Ureter (tissue), 1 donor: ENCODE data around the gene ANGEL2. TPM values are rescaled to one million over a fixed set of nuclear protein-coding genes. Genes with fewer than 3 reads are reported as not detected.
A peak's percentile ranks its signal among the peaks of the same experiment; 100 is the strongest.
"Not testable (repeated sequence)": the region's sequence is repeated elsewhere in the genome, so short reads cannot be mapped to it uniquely, and the experiment has no call there.

Experiments used
- DNase-seq: peaks from one replicate; pipeline ENCODE4 v3.0.0-alpha.2; 2020; ENCODE audit warnings: low spot score
- total RNA-seq: library from RNA; stranded (reverse); gene quantifications from one replicate; pipeline ENCODE4 v1.2.4, GENCODE V29; 2023
- donor health status: DM: yes; HTN: yes; CAD: no.

Gene ANGEL2
- 43.9 TPM for total RNA-seq

- DNase-seq: peak; percentile 97
Measured at GRCh38 chr1:213015099-213016050, at the start of gene ANGEL2. TSS of gene ANGEL2 (minus strand) at chr1:213015867. CDS start at chr1:213015671, 196 bp downstream.

GRCh38 chr1:213061263-213061662 lies 45.6 kb upstream of the ANGEL2 start:
- no peak for DNase-seq

- DNase-seq: no peak
Measured at GRCh38 chr1:213060836-213061235, 45.2 kb upstream of the ANGEL2 start.

GRCh38 chr1:213057264-213058059 lies 41.8 kb upstream of the ANGEL2 start:
- DNase-seq: no peak

GRCh38 chr1:213055767-213056166 lies 40.1 kb upstream of the ANGEL2 start:
- no peak for DNase-seq

- DNase-seq: no peak
Measured at GRCh38 chr1:213054733-213055591, 39.3 kb upstream of the ANGEL2 start.

GRCh38 chr1:213054142-213054541 lies 38.5 kb upstream of the ANGEL2 start:
- no peak for DNase-seq

- no peak for DNase-seq
Measured at GRCh38 chr1:213053455-213053854, 37.8 kb upstream of the ANGEL2 start.

GRCh38 chr1:213051881-213052202 lies 36.2 kb upstream of the ANGEL2 start:
- no peak for DNase-seq

GRCh38 chr1:213051127-213051880 lies 35.6 kb upstream of the ANGEL2 start, which contains the start of gene RPS6KC1:
TSS of gene RPS6KC1 (plus strand) at chr1:213051241. CDS start at chr1:213051405, 164 bp downstream.
- peak; percentile 82 for DNase-seq

- no peak for DNase-seq
Measured at GRCh38 chr1:213050745-213051126, 35.1 kb upstream of the ANGEL2 start.

- no peak for DNase-seq
Measured at GRCh38 chr1:213049232-213049631, 33.6 kb upstream of the ANGEL2 start.

GRCh38 chr1:213045321-213046226 lies 29.9 kb upstream of the ANGEL2 start:
- DNase-seq: not testable (repeated sequence)

GRCh38 chr1:213041443-213041842 lies 25.8 kb upstream of the ANGEL2 start:
- DNase-seq: no peak

- DNase-seq: no peak
Measured at GRCh38 chr1:213035573-213035972, 19.9 kb upstream of the ANGEL2 start.

- no peak for DNase-seq
Measured at GRCh38 chr1:213034713-213035112, 19.0 kb upstream of the ANGEL2 start.

- DNase-seq: no peak
Measured at GRCh38 chr1:213032651-213033050, 17.0 kb upstream of the ANGEL2 start.

GRCh38 chr1:213027024-213027423 lies 11.4 kb upstream of the ANGEL2 start:
- DNase-seq: not testable (repeated sequence)

GRCh38 chr1:213020016-213020415 lies 4.3 kb upstream of the ANGEL2 start:
- no peak for DNase-seq

- DNase-seq: no peak
Measured at GRCh38 chr1:213019450-213019849, 3.8 kb upstream of the ANGEL2 start.
